Measurements from ENCODE around the gene CAD.
A peak's percentile ranks its signal among the peaks of the same experiment; 100 is the strongest.
"Not testable (repeated sequence)": the region's sequence is repeated elsewhere in the genome, so short reads cannot be mapped to it uniquely, and the experiment has no call there.

The CAD gene

DNA sequence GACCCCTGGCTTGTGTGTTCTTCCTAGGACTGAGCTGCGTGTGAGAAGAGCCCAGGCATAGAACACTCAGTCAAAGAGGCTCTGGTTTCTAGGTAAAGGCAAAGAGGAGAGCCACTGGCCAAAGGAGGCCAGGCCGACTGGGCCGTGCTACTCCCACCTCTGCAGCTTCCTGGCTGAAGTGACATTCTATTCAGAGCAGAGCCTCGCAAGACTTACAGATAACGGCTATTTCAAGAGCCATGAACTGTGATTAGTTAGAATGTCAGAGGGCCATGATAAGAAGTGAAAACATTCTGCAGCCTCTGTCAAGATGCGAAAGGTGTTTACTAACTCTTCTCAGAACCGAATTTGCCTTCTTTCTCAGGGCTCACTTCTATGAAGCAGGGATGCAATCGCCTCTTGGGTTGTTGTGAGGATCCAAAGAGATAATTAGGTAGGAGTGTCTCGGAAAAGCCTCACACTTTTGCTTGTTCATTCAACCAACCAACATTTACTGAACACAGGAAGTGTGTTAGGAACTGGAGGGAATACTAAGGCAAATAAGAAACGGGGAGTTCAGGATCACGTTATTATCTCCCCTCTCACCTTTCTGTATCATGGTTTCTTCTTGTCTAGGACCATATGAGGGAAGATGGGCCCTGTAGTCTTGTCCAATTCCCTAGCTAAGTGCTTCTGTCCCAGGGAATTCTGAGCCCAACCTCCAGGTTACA lies 54.6 kb downstream of the CAD start:
- no peak for DNase-seq
- intact Hi-C loops (cut with DNase I), result no loop called here

- DNase-seq; intact Hi-C loops (cut with DNase I): not testable (repeated sequence)
These were observed 55.7 kb downstream of the CAD start for GRCh38 chr2:27272537-27273522.

DNA sequence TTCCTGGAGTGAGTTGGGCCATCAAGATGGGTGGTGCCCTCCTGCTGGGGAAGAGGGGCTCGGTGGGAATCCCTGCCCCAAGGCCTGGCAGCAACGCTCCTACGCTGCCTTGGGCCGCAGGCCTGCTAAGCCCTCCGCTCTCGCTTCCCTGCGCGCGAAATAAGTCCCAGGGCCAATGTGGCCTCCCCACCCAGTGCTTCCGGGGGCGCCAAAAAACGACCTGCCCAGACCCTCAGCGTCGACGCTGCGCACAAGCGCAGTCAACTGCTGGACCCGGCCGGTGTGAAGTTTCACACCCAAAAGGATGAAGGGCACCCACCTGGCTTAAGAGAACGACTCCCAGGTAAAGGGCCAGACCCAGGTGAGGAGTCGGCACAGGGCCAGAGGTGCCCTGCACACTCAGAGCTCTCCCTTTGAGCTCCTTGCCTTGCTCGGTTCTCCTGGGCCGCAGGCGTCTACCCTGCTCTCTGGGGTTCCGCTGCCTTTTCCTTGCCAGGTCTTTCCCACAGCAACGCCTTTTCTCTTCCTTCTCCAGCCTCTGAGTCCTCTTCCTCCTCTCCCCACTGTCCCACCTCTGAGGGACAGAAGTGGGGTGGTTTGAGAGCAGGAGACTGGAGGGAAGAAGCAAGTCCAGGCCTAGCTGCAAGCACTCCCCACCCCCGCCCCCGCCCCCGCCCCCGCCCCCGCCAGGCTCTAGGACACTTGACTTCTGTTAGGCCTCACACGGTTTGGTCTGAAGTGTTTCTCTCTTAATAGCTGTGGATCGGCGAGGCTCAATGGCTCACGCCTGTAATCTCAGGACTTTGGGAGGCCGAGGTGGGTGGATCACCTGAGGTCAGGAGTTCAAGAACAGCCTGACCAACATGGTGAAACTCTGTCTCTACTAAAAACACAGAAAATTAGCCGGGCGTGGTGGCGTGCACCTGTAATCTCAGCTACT lies 58.3 kb downstream of the CAD start, which contains the start of gene DNAJC5G:
Gene DNAJC5G (plus strand): TSS at position 223 of the 940 bp plus-strand sequence. CDS start 1,296 bp downstream, outside the sequence.
- no peak for DNase-seq
- intact Hi-C loops (cut with DNase I), result no loop called here

DNA sequence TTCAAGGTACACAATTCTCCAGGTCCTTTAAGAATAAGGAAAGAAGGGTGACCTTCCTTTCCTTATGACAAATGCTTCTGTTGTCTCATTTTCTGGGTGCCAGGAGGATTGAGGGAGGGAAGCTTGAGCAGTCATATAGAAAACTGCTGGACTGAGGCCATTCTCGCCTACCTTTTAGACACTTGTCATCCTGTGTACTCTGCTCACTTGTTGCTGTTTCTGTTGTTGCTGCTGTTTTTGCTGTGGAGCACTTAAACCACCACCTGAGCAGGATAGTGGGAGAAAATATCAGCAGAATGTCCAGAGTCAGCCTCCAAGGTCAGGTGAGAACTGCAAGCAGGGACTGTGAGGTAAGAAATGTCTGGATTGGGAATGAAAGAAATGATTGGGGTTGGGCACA lies 60.8 kb downstream of the CAD start:
- intact Hi-C loops (cut with DNase I), result no loop called here
- no peak for DNase-seq

GRCh38 chr2:27280826-27281225 lies 63.7 kb downstream of the CAD start:
- no peak for DNase-seq

GRCh38 chr2:27281442-27281841 lies 64.3 kb downstream of the CAD start:
- no peak for DNase-seq
- intact Hi-C loops (cut with DNase I), result loop anchor here (5.0 kb wide), 1 partner anchor 184 kb away; no protein-coding TSS in a partner anchor

More at GRCh38 chr2:27280826-27281225, 63.7 kb downstream of the CAD start:
- intact Hi-C loops (cut with DNase I), result loop anchor here (5.0 kb wide), 1 partner anchor 184 kb away; no protein-coding TSS in a partner anchor

DNA sequence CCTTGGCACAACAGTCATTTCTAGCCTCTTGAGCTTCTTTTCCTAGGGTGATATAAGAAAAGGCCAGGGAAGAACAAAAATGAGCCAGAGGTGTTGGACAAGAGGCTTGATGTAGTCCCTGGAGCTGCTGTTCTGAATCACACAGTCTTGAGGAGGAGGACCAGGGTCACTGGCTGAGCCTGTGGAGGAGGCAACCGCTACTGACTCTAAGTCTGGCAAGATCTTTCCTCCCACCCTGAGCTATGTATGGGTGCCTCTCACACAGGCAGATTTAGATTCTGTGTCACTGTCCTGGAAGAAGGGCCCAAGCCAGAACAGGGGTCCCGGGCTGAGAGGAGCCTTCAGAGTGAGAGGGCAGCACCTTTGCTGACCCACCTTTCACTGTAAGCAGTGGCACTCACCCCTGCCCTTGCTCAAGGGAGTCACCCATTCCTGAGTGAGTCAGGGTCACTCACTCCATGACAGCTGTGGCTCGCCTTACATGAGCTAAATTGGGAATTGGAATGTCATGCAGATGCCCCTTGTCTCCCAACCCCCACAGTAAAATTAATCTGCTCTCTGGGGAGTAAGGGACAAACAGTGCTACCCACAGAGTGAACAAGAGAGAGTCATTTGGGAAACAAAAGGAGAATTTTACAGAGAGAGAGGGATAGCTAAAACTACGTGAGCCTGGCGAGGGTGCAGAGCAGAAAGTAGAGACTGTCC lies 64.8 kb downstream of the CAD start, which contains the start of gene TRIM54:
Gene TRIM54 (plus strand): TSS at position 575 of the 705 bp plus-strand sequence. CDS start 303 bp downstream, outside the sequence.
- DNase-seq, result no peak

DNA sequence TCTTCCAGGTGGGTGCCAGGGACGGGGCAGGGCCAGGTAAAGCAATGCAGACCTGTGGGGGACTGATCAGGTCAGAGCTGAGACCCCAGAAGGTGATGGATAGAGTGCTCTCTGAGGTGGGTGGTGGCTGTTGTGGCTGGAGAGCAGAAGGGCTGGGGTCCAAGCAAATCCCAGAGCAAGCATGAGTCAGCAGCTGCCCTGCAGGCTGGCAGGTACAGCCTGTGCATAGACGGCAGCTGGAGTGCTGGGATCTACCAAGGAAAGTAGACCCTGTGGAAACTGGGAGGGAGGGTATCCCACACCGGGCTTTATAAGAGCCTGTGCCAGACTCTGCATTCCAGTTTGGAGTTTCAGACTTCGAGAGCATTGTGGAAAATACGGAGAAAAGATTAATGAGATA lies 65.7 kb downstream of the CAD start:
- intact Hi-C loops (cut with DNase I), result loop anchor here (5.0 kb wide), 1 partner anchor 186 kb away; no protein-coding TSS in a partner anchor
- DNase-seq, result no peak

More for the DNA sequence above, 64.8 kb downstream of the CAD start, which contains the start of gene TRIM54:
- intact Hi-C loops (cut with DNase I), result loop anchor here (5.0 kb wide), 1 partner anchor 185 kb away; no protein-coding TSS in a partner anchor

GRCh38 chr2:27284996-27285395 lies 67.8 kb downstream of the CAD start:
- peak in 3 of 10 donors; percentile 18 to 91 (median 62) for DNase-seq
- intact Hi-C loops (cut with DNase I), result loop anchor here (5.0 kb wide), 1 partner anchor 188 kb away; no protein-coding TSS in a partner anchor

DNA sequence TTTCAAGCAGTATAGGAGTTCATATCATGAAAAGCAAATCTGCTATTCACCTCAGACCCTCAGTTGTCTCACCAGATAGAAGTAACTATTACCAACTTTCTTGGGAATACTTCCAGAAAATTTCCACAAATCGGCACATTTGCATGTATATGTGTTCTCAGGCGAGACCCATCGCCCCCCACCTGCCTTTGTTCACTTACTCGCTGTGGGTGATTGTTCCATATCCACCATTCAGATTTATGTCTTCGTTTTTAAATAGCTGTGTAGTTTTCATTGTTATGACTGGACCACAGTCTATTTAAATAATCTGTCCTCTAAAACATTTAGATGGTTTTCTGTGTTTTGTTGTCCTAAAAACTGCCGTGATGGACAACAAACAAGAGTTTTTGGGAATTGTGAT lies 68.3 kb downstream of the CAD start:
- no peak for DNase-seq
- intact Hi-C loops (cut with DNase I), result no loop called here

- intact Hi-C loops (cut with DNase I), result no loop called here
- no peak for DNase-seq
These were observed 71.4 kb downstream of the CAD start for GRCh38 chr2:27288610-27289009.

GRCh38 chr2:27290549-27290948 lies 73.4 kb downstream of the CAD start:
- no peak for DNase-seq
- intact Hi-C loops (cut with DNase I), result no loop called here

- intact Hi-C loops (cut with DNase I), result no loop called here
- no peak for DNase-seq
These were observed 74.7 kb downstream of the CAD start for GRCh38 chr2:27291865-27292264.

Measured in posterior cingulate gyrus (tissue), 11 donors.